GM21390 (cell line): ENCODE data around the gene LOXL3.

ENCODE experiments used
- ATAC-seq: cut with Tn5 transposase; IDR thresholded peaks from one replicate; pipeline ENCODE4 v1.9.1; 2021; ENCODE audit not compliant: unreplicated experiment

LOXL3 gene

GRCh38 chr2:74510272-74510671, 43.5 kb downstream of the LOXL3 start:
- ATAC-seq, result no peak

- no peak for ATAC-seq
Measured at GRCh38 chr2:74507926-74508520, 45.7 kb downstream of the LOXL3 start.

- peak; percentile 88 for ATAC-seq
Measured at GRCh38 chr2:74507145-74507925, 46.4 kb downstream of the LOXL3 start, which contains the start of gene PCGF1. PCGF1 (minus strand) TSS chr2:74507695; CDS start chr2:74507668, 27 bp downstream.

DNA sequence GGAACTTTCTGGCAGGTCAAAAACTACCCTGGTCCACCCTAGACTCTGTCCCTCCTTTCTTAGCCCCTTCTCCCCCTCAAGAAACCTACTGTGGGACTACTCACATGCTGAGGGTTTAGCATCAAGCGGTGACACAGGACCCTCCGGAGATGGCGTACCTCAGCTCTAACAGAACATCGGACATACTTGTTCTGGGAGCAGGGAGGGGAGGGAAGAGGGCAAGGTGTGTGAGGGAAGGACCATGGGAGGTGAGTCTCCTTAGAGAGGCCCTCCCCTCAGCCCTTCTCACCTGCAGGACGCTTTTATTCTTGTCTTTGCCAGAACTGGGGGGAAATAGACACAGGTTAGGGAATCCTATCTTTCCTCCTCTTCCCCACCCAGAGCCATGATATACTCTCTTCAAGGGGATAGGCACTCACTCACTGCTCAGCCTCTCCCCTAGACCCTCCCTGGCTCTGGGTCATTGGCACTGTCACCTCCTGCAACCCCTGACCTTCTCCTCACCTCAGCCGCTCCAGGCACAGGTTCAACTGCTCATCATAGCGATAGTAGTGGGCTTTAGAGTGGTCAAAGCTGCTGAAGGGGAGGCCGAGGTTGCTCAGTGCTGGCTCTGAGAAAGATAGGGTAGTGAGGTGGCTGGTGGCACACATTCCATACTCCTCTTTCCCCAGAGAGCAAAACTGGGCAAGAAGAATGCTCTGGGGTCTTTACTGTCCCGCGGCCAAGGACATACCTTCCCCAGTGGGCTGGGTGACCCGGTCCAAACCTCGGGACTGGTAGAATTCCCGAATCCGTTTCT, 48.1 kb downstream of the LOXL3 start:
- ATAC-seq, result no peak

DNA sequence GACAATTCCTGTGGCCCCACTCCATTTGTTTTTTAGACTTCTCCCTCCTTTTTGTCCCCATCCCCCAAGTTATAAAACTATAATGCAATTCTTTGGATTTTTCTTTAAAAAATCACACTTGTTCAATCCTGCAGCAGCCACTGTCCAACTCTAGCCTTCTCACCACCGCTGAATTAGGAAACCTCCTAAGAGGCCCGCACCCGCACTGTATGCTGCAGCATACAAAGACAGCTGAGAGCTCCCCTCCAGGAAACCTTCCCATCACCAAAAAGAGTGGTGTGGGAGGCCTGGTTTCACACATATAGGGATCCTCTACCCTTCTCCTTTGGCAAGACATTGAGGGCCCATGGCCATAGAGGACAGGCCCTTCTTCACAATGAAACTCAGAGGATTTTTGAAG, 49.2 kb downstream of the LOXL3 start:
- ATAC-seq, result no peak

DNA sequence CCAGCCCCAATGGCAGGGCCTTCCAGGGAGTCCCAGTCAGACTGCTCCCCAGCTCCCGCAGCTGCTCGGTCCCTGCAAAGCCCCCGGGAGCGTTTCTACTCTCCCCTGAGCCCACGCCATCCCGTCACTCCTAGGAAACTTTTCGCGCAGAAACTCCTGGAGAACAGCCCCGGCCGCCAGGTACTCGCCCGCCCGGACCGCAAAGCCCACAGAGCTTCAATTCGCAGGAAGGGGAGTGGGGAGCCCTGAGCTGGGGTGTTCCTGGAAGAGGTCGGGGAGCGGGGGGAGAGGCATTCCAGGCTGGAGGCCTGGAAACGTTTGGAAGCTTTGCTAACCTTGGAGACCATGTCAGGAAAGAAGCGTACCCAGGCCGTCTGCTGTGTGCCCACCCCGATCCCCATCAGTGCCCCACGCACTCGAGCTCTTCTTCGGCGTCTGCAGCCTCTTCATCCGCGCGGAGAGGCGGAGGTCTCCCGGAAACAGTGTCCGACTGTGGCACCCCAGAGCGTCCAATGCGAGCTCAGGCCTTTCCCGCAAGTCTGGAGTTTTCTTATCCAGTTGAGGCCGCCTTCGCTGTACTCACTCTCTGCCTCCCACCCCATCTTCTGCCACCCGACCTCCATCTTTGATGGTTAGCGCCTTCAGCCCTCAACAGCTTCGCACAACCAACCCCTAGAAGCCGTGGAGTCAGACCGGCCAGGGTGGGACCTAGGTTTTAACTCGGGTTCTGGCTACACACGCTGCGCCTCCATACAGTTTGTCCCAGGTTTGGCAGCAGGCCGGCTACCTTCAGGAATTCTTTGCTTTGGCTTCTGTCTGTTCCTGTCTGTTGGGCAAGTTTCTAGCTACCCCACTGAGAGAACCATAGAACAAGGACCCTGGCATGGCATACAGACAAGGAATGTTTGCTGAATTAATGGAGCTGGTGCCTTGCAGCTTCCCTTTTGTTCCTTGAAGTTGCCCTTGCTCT, 50.0 kb downstream of the LOXL3 start:
- no peak for ATAC-seq

DNA sequence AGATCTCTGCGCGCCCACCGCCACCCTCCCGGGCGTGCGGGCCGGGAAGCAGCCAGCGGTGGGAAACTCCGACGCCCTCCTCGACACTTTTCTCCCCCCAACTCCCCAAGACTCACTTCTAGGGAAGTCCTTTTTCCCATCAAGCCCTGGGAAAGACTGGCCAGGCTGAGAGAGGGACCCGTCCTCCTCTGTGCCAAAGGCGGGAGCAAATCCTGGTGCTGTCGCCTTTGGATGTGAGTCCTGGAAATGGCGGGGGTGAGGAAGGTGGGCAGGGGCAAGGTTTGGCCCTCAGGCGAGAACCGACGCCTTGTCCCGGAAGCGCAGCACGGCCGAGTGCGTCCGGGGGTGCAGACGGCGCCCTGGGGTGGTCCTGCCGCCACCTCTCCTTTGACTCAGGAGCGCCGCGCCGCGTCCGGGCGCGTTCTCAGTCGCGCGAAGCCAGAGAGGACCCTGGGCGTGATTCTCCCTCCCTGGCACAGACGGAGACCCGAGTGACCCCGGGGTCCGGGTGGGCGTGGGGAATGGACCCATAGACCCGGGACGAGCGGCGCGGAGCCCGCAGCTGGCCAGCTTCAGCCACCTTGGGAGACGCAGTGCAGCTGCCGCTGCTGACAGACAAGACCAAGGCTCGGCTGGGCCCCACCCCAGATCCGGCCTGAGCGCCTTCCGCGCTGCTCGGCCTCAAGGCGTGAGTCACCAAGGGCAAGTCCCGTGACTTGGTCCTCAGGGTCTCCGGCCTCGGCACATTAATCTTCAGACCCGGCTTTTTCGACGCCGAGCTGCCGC, 50.8 kb downstream of the LOXL3 start:
- ATAC-seq, result peak; percentile 35

DNA sequence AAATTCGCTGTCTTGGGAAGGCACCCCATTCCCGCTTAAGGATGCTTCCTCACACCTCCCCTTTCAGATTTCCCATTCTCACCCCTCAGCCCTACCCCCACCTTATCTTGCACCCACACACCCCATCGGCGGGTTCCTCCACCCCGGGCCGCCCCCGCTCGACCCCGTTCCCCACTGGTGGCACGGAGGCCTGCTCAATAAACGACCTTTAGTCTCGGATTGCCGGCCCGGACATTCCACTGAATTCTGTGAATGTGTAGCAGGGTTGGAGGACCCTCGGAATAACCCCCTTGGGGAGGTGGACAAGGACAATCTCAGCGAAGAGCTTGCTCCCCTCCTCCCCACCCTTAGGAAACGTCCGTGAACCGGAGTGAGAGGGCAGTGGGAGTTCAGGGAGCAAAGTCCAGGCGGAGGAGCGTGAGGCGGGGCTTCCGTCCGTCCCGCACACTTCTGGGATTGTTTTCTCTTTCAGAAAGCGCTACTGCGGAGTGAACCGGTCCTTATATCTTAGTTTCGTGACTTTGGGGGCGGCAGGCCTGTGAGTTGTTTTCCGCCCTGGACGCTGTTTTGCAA, 51.5 kb downstream of the LOXL3 start:
- no peak for ATAC-seq

DNA sequence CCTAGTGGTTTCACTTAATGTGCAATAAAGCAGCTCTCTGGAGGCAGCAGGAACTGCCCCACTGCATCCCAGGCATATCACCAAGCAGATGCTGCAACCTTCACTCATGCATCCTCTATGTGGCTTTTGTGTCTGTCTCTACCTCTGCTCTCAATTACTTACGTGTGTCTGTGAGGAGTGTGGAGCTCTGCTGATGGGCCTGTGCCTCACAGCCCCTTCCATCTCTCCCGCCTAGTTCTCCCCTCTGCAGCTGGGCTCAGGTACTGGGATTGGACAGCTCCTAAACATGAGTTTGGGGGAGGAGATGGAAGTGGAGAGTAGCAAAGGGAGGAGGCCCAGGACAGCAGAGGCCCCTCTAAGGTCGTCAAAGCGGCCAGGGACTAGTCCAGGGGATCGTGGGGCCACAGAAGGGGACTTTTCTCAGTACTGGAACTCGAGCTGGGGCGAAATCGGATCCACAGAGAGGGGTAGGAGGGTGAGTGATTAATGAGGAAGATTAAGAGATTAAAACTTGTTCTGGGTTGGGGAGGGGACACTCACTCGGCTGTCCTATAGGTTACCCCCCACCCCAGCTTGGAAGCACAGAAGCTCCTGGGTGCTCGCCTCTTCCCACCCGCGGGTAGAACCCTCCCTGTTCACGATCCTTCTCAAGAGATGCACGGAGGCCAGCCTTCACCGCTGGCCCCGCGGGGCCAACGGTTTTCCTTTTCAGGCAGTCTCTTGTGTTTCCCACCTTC, 52.2 kb downstream of the LOXL3 start:
- no peak for ATAC-seq

GRCh38 chr2:74500578-74500946, 53.2 kb downstream of the LOXL3 start:
- no peak for ATAC-seq

GRCh38 chr2:74499940-74500577, 53.7 kb downstream of the LOXL3 start:
- ATAC-seq, result no peak

- no peak for ATAC-seq
Measured at GRCh38 chr2:74499267-74499939, 54.3 kb downstream of the LOXL3 start, which contains the start of gene LBX2. LBX2 (minus strand) TSS chr2:74499603; CDS start chr2:74499537, 66 bp downstream.

DNA sequence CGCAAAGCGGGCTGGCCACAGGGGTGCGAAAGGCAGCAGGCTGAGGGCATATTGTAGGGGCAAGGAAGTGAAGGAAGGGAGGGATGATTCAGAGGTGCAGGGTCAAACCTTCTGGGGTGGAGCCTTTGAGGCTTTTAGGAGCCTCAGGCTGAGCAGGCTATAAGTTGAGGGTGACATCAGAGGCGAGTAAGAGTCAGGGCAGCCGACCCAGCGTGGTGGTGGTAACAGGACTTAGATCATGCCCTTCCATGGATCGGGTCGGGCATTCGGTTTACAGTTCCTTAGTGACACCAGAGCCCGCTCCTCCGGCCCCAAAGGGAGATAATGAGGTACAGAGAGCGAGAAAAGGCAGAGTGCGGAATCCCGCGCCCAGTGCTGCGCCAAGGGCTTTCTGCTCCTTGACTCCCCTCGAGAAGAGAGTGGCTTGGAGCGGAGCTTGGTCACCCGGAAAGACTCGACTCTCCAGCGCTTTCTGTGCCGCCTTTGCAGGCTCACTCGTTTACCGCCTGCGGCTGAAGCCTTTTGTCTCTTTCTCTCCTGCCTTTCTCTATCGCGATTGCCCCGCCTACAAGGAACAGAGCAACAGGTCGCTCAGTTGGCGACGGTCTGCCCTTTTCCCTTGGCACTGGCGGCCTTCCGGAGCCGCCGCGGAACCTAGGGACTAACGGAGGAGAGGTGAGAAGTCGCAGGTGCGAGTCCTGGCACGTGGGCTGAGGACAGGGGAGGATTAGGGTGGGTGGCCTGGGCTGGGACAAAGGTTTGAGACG, 55.1 kb downstream of the LOXL3 start:
- ATAC-seq, result no peak

GRCh38 chr2:74497777-74498499, 55.8 kb downstream of the LOXL3 start:
- ATAC-seq, result no peak

GRCh38 chr2:74496997-74497776, 56.6 kb downstream of the LOXL3 start:
- ATAC-seq, result no peak

- ATAC-seq, result no peak
Measured at GRCh38 chr2:74495440-74495839, 58.3 kb downstream of the LOXL3 start.
